HepG2 (cell line): ENCODE data around the gene NEIL1. TPM values are rescaled to one million over a fixed set of nuclear protein-coding genes. Genes with fewer than 3 reads are reported as not detected.

ENCODE experiments used
- KDM3A ChIP-seq: IDR thresholded peaks from 2 replicates; pipeline ENCODE4 v1.6.1; 2018; ENCODE audit warnings: low read depth, missing compliant biosample characterization
- MBNL3 ChIP-seq: fragments of 250-450 bp; sonication (Bioruptor Pico); conservative IDR thresholded peaks from 2 replicates; pipeline ENCODE4 v1.8.0; 2022; ENCODE audit warnings: mild to moderate bottlenecking, inconsistent platforms
- ONECUT2 ChIP-seq: sonication (generic); formaldehyde crosslinking; IDR thresholded peaks from 2 replicates; pipeline ENCODE4 v1.4.0; 2020; ENCODE audit warnings: missing genetic modification reagents
- SIN3A ChIP-seq: IDR thresholded peaks from 2 replicates; pipeline ENCODE4 v1.6.1; 2011; ENCODE audit warnings: low read depth, mild to moderate bottlenecking, control low read depth, low read length, borderline replicate concordance
- SRSF9 ChIP-seq: fragments of 200-400 bp; formaldehyde crosslinking; IDR thresholded peaks from 2 replicates; pipeline ENCODE4 v1.6.1; 2018; ENCODE audit warnings: borderline replicate concordance, mild to moderate bottlenecking, low read depth, low read length; ENCODE audit not compliant: insufficient read depth, poor library complexity, severe bottlenecking
- TAF15 ChIP-seq: fragments of 200-400 bp; formaldehyde crosslinking; IDR thresholded peaks from one replicate; pipeline ENCODE4 v1.6.1; 2018; ENCODE audit warnings: mild to moderate bottlenecking, low read depth, low read length; ENCODE audit not compliant: poor library complexity, severe bottlenecking
- ZNF331 ChIP-seq: sonication (generic); formaldehyde crosslinking; IDR thresholded peaks from 2 replicates; pipeline ENCODE4 v1.4.0; 2020; ENCODE audit warnings: missing genetic modification reagents
- polyA plus RNA-seq, 8 experiments: library from polyadenylated mRNA; depleted of rRNA in 3 of 8; stranded (reverse) in 7 of 8; unstranded in 1 of 8; fragments of >200 nt; fragmentation: Illumina TruSeq in 4 of 8; extraction: Trizol in 4 of 8; gene quantifications; 2 replicates each; pipeline versions ENCODE4 v1.2.1 to v1.2.3, GENCODE V29; 2011 to 2016; ENCODE audit warnings: low read depth in 4 of 8, missing spikeins in 1 of 8, mixed read lengths in 1 of 8; ENCODE audit not compliant: insufficient read depth in 1 of 8
- total RNA-seq, 5 experiments: library from RNA; depleted of rRNA; stranded (reverse); fragments of >200 nt; fragmentation: Illumina TruSeq; extraction: Trizol; gene quantifications; 2 replicates each; pipeline ENCODE4 v1.2.3, GENCODE V29; 2016; ENCODE audit warnings: low read depth in 1 of 5
- TF ChIP-seq, protein P1 (sequence below): sonication (generic); formaldehyde crosslinking; IDR thresholded peaks from 2 replicates; pipeline ENCODE4 v1.5.0; 2020; ENCODE audit warnings: mild to moderate bottlenecking, missing genetic modification reagents
- TF ChIP-seq, protein P2 (sequence below): sonication (generic); formaldehyde crosslinking; IDR thresholded peaks from 2 replicates; pipeline ENCODE4 v1.8.1; 2023; ENCODE audit warnings: mild to moderate bottlenecking, moderate library complexity, missing genetic modification reagents
- TF ChIP-seq, protein P3 (sequence below): IDR thresholded peaks from 2 replicates; pipeline ENCODE4 v1.6.1; 2016; ENCODE audit warnings: low read depth, borderline replicate concordance
- TF ChIP-seq, protein P4 (sequence below): conservative IDR thresholded peaks from 2 replicates; pipeline ENCODE4 v1.6.1; 2018; ENCODE audit warnings: missing genetic modification reagents
- TF ChIP-seq, protein P5 (sequence below), 2 experiments: IDR thresholded peaks; 2 replicates each; pipeline ENCODE4 v1.6.1; 2011 to 2012; ENCODE audit warnings: low read length in 2 of 2, borderline replicate concordance in 1 of 2, low read depth in 1 of 2, mild to moderate bottlenecking in 1 of 2, moderate library complexity in 1 of 2
- TF ChIP-seq, protein P6 (sequence below): sonication (generic); formaldehyde crosslinking; conservative IDR thresholded peaks from 2 replicates; pipeline ENCODE4 v1.4.0; 2020; ENCODE audit warnings: missing genetic modification reagents

Gene NEIL1
- total and polyA plus RNA-seq, 2 of the 13 experiments (the other 11 are each of a cell fraction or from before 2014, with no cell fraction given): 10.4 to 15.5 TPM

DNA sequence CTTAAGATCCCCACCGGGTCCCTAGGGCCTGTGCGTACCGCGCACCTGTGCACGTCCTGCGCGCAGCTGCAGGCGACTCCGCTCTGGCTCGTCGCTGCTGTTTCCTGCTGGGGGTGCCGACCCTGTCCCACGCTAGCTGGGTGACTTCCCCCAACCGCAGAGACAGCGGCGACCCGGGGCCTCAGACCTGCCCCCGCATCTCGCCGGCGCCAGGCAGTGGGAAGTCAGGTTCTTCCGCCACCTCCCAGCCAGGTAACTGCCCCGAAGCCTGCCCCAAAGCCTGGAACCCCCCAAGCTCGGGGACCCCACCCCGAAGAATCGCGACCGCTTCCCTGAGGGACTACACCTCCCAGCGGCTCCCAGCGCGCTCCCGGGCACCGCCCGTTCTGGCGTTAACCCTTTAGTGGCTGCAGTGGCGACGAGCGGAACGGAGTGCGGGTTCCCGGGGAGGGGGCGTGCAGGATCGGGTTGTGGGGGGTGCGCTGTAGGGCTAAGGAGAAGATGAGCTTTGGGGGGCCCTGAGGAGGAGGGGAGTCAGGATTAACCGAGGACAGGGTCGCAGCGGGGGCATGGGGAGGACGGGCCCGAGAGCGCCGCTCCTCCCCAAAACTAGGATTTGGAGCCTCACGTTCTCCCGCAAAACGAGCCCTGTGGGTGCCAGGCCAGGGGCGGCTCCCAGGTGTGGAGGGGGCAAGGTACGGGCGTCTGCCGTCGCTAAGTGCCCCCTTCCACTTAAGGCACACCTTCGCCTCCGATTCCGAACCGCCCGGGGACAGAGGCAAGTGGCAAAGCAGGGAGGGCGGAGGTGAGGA is 589 bp downstream of the NEIL1 start (continued):
- TF ChIP-seq, protein P1, sequence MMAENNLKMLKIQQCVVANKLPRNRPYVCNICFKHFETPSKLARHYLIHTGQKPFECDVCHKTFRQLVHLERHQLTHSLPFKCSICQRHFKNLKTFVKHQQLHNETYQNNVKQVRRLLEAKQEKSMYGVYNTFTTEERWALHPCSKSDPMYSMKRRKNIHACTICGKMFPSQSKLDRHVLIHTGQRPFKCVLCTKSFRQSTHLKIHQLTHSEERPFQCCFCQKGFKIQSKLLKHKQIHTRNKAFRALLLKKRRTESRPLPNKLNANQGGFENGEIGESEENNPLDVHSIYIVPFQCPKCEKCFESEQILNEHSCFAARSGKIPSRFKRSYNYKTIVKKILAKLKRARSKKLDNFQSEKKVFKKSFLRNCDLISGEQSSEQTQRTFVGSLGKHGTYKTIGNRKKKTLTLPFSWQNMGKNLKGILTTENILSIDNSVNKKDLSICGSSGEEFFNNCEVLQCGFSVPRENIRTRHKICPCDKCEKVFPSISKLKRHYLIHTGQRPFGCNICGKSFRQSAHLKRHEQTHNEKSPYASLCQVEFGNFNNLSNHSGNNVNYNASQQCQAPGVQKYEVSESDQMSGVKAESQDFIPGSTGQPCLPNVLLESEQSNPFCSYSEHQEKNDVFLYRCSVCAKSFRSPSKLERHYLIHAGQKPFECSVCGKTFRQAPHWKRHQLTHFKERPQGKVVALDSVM (CRISPR knock-in tag): no peak; the same call in none of the 2 replicates
- TF ChIP-seq KDM3A (peak; percentile 58), TAF15 (no peak), MBNL3 (CRISPR knock-in tag) (no peak), ZNF331 (CRISPR knock-in tag) (0 out of 2 replicates have a peak, but pooled peaks have one; percentile 16), ONECUT2 (CRISPR knock-in tag) (no peak), SRSF9 (no peak), SIN3A (no peak; the same call in 1 of the 2 replicates)
- TF ChIP-seq, protein P2, sequence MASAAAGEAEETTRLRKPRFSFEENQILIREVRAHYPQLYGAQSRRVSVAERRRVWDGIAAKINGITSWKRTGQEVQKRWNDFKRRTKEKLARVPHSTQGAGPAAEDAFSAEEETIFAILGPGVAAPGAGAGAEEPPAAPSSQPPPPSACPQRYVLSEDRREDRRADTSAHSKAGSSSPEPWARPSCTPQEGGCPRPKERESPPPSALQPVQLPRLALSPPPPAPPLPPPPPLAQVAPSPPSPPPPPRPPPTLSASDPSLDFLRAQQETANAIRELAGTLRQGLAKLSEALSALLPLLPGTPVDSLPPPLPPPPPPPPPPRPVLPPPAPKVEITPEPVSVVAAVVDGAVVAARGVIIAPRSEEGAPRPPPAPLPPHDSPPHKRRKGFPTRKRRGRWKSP (CRISPR knock-in tag): peak; percentile 58; the same call in 1 of the 2 replicates
- TF ChIP-seq, protein P3, sequence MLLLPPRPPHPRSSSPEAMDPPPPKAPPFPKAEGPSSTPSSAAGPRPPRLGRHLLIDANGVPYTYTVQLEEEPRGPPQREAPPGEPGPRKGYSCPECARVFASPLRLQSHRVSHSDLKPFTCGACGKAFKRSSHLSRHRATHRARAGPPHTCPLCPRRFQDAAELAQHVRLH (CRISPR knock-in tag): no peak
- TF ChIP-seq, protein P4, sequence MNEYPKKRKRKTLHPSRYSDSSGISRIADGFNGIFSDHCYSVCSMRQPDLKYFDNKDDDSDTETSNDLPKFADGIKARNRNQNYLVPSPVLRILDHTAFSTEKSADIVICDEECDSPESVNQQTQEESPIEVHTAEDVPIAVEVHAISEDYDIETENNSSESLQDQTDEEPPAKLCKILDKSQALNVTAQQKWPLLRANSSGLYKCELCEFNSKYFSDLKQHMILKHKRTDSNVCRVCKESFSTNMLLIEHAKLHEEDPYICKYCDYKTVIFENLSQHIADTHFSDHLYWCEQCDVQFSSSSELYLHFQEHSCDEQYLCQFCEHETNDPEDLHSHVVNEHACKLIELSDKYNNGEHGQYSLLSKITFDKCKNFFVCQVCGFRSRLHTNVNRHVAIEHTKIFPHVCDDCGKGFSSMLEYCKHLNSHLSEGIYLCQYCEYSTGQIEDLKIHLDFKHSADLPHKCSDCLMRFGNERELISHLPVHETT (CRISPR knock-in tag): no peak
- TF ChIP-seq, protein P5, sequence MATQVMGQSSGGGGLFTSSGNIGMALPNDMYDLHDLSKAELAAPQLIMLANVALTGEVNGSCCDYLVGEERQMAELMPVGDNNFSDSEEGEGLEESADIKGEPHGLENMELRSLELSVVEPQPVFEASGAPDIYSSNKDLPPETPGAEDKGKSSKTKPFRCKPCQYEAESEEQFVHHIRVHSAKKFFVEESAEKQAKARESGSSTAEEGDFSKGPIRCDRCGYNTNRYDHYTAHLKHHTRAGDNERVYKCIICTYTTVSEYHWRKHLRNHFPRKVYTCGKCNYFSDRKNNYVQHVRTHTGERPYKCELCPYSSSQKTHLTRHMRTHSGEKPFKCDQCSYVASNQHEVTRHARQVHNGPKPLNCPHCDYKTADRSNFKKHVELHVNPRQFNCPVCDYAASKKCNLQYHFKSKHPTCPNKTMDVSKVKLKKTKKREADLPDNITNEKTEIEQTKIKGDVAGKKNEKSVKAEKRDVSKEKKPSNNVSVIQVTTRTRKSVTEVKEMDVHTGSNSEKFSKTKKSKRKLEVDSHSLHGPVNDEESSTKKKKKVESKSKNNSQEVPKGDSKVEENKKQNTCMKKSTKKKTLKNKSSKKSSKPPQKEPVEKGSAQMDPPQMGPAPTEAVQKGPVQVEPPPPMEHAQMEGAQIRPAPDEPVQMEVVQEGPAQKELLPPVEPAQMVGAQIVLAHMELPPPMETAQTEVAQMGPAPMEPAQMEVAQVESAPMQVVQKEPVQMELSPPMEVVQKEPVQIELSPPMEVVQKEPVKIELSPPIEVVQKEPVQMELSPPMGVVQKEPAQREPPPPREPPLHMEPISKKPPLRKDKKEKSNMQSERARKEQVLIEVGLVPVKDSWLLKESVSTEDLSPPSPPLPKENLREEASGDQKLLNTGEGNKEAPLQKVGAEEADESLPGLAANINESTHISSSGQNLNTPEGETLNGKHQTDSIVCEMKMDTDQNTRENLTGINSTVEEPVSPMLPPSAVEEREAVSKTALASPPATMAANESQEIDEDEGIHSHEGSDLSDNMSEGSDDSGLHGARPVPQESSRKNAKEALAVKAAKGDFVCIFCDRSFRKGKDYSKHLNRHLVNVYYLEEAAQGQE (IDR thresholded peaks at IDR 0.05; ENCODE audit: borderline replicate concordance in 1 of 2, low read depth in 1 of 2, low read length in 2 of 2): no peak
- TF ChIP-seq, protein P6, sequence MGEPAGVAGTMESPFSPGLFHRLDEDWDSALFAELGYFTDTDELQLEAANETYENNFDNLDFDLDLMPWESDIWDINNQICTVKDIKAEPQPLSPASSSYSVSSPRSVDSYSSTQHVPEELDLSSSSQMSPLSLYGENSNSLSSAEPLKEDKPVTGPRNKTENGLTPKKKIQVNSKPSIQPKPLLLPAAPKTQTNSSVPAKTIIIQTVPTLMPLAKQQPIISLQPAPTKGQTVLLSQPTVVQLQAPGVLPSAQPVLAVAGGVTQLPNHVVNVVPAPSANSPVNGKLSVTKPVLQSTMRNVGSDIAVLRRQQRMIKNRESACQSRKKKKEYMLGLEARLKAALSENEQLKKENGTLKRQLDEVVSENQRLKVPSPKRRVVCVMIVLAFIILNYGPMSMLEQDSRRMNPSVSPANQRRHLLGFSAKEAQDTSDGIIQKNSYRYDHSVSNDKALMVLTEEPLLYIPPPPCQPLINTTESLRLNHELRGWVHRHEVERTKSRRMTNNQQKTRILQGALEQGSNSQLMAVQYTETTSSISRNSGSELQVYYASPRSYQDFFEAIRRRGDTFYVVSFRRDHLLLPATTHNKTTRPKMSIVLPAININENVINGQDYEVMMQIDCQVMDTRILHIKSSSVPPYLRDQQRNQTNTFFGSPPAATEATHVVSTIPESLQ (CRISPR knock-in tag): no peak
